Large intestine (tissue), 3 donors: ENCODE results near the gene EBLN1. TPM values are rescaled to one million over a fixed set of nuclear protein-coding genes. Genes with fewer than 3 reads are reported as not detected.
"Not testable (repeated sequence)": the region's sequence is repeated elsewhere in the genome, so short reads cannot be mapped to it uniquely, and the experiment has no call there.

Experiments used
- DNase-seq, 2 donors: peaks; one replicate each; pipeline versions ENCODE4 v3.0.0 to v3.0.0-alpha.2; 2013
- H3K27ac ChIP-seq: one replicate; pipeline ENCODE4 v1.5.1; 2013; ENCODE audit warnings: low read length
- H3K27me3 ChIP-seq: 2 replicates; pipeline ENCODE4 v1.6.1; 2013; ENCODE audit warnings: low read length; ENCODE audit not compliant: control insufficient read depth, insufficient read depth
- H3K36me3 ChIP-seq: 2 replicates; pipeline ENCODE4 v1.6.1; 2013; ENCODE audit warnings: low read length; ENCODE audit not compliant: control insufficient read depth, insufficient read depth
- H3K4me1 ChIP-seq: one replicate; pipeline ENCODE4 v1.6.1; 2013; ENCODE audit warnings: low read length; ENCODE audit not compliant: control insufficient read depth, insufficient read depth
- H3K4me3 ChIP-seq: one replicate; pipeline ENCODE4 v1.5.1; 2013; ENCODE audit warnings: low read length
- H3K9me3 ChIP-seq: one replicate; pipeline ENCODE4 v1.6.1; 2013; ENCODE audit warnings: mild to moderate bottlenecking, low read depth, low read length, moderate library complexity; ENCODE audit not compliant: control insufficient read depth
- WGBS: methylation state at CpG from one replicate; pipeline ENCODE4 v1.1.5; 2013; ENCODE audit warnings: low lambda C conversion rate; ENCODE audit not compliant: insufficient coverage; 5-methylcytosine and 5-hydroxymethylcytosine counted together
- polyA plus RNA-seq: library from polyadenylated mRNA; unstranded; fragments of 120-200 nt; gene quantifications from one replicate; pipeline ENCODE4 v1.2.1, GENCODE V29; 2013

Gene EBLN1
- polyA plus RNA-seq, 1 donor, result not detected

DNA sequence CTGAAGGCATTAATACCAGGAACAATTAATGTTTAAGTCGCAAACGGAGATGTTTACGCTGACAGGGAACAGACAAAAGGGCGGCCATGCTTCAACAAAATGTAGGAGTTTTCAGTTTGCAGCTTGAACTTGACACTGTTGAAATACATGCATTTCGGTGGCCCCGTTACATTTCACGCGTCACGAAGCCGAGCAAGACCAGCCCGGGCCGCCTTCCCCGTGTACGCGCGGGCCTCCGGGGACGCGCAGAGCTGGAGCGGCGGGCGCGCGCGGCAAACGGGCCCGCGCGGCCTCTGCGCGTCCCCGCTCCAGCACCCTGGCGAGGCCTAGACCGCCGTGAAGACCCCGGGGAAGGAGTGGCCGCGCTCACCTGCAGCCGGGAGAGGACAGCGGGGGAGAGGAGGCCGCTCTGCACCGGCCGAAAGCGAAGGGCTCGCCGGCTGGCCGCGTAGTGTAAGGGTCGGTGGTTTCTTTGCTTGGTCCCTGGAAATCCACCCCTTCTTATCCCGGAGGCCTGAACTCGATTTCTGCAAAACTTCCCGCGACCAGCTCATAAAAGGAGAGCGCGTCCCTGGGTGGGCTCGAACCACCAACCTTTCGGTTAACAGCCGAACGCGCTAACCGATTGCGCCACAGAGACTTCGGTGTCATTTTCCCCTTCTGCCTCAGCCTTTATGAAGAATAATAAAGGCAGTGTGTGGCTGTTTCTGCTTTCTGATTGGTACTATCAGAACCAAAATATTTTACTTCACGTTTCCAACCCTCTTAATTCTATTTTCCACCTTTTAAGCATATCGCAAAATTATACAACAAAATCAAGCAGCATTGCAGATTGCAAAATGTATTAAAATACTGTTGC lies 11.4 kb upstream of the EBLN1 start:
- no peaks in the 10 kb centered on the region for H3K36me3 ChIP-seq
- 0% methylated on average over 4 of the region's 65 CpGs for WGBS
- no peaks in the 10 kb centered on the region for H3K4me1 ChIP-seq
- H3K4me3 ChIP-seq, result peak overlapping the region; percentile 77
- H3K27me3 ChIP-seq, result peaks cover 6% of the 10 kb centered on the region
- no peaks in the 10 kb centered on the region for H3K9me3 ChIP-seq
- peak overlapping the region; percentile 89 for H3K27ac ChIP-seq
- DNase-seq, result peak; percentile 80 to 93

- Histone ChIP-seq H3K27ac (peak overlapping the region; percentile 89), H3K9me3 (no peaks in the 10 kb centered on the region), H3K27me3 (peaks cover 5% of the 10 kb centered on the region), H3K4me1 (no peaks in the 10 kb centered on the region), H3K36me3 (no peaks in the 10 kb centered on the region), H3K4me3 (peak overlapping the region; percentile 77)
- 47% methylated on average over 6 of the region's 9 CpGs for WGBS
- no peak for DNase-seq
These were observed 10.5 kb upstream of the EBLN1 start for GRCh38 chr10:22228167-22228938.

DNA sequence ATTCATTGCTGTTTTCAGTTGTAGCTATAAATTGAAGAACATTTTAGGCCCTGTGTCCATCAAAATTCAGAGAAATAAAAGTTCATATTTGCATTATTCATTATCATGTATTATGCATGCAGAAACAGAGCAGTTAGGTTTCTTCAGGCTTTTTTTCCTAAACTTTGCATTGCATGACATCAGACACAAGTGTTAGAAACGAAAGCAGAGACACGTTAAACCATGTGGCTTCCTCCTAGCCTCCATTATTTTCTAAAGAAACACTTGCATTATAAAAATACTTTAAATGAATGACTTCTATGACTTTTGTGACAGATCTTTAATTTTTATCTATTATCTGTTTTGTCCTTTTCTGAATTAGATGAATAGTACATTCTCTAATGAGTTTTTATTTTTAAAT lies 8.8 kb upstream of the EBLN1 start:
- no peak overlapping the region for H3K27ac ChIP-seq
- H3K4me3 ChIP-seq, result no peak overlapping the region
- H3K27me3 ChIP-seq, result peaks cover 1% of the 10 kb centered on the region
- H3K9me3 ChIP-seq, result no peaks in the 10 kb centered on the region
- WGBS, result 94% methylated on average over 2 of the region's 2 CpGs
- DNase-seq, result no peak
- H3K36me3 ChIP-seq, result no peaks in the 10 kb centered on the region
- H3K4me1 ChIP-seq, result no peaks in the 10 kb centered on the region

GRCh38 chr10:22222236-22223190 lies 4.7 kb upstream of the EBLN1 start:
- no peaks in the 10 kb centered on the region for H3K36me3 ChIP-seq
- no peaks in the 10 kb centered on the region for H3K4me1 ChIP-seq
- no peak overlapping the region for H3K4me3 ChIP-seq
- H3K27ac ChIP-seq, result no peak overlapping the region
- WGBS, result 100% methylated on average over 2 of the region's 5 CpGs
- H3K27me3 ChIP-seq, result peaks cover 4% of the 10 kb centered on the region
- H3K9me3 ChIP-seq, result no peaks in the 10 kb centered on the region
- no peak for DNase-seq

GRCh38 chr10:22219308-22219707 lies 1.5 kb upstream of the EBLN1 start:
- Histone ChIP-seq H3K9me3 (no peaks in the 10 kb centered on the region), H3K27ac (no peak overlapping the region), H3K4me3 (no peak overlapping the region), H3K27me3 (peaks cover 4% of the 10 kb centered on the region), H3K4me1 (no peaks in the 10 kb centered on the region), H3K36me3 (no peaks in the 10 kb centered on the region)
- DNase-seq, result no peak
- WGBS, result no CpG with 5 or more reads among the region's 1 CpG

GRCh38 chr10:22218448-22218847 lies 633 bp upstream of the EBLN1 start:
- no CpG with 5 or more reads among the region's 2 CpGs for WGBS
- no peak overlapping the region for H3K4me3 ChIP-seq
- no peaks in the 10 kb centered on the region for H3K4me1 ChIP-seq
- no peak for DNase-seq
- H3K36me3 ChIP-seq, result no peaks in the 10 kb centered on the region
- H3K27ac ChIP-seq, result no peak overlapping the region
- H3K9me3 ChIP-seq, result no peaks in the 10 kb centered on the region
- H3K27me3 ChIP-seq, result peaks cover 4% of the 10 kb centered on the region

GRCh38 chr10:22217084-22217483 lies 731 bp downstream of the EBLN1 start:
- DNase-seq, H3K36me3 ChIP-seq, H3K4me3 ChIP-seq, H3K27me3 ChIP-seq, H3K27ac ChIP-seq, H3K9me3 ChIP-seq, H3K4me1 ChIP-seq: not testable (repeated sequence)
- WGBS, result no CpG with 5 or more reads among the region's 5 CpGs

DNA sequence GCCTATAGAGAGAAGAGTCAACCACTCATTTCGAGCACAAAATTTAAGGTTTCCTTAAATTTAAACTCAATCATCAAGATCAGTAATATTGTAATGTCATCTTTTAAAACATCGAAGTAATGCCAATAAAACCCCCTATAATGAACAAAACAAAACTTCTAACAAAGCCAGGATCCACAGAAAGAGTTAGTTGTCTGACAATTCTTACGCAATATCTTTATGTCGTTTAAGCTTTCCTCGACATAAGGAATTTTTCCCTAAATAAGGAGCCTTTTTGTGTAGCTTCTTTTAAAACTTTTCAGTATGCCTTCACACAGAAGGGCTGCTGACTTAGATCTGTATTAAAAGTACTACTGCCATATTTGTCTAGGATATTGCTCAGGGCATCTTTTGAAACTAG lies 7.5 kb downstream of the EBLN1 start:
- Histone ChIP-seq H3K27me3 (peaks cover 2% of the 10 kb centered on the region), H3K9me3 (no peaks in the 10 kb centered on the region), H3K4me3 (no peak overlapping the region), H3K4me1 (no peaks in the 10 kb centered on the region), H3K27ac (no peak overlapping the region), H3K36me3 (no peaks in the 10 kb centered on the region)
- 96% methylated on average over 4 of the region's 5 CpGs for WGBS
- no peak for DNase-seq

GRCh38 chr10:22193945-22194344 lies 23.9 kb downstream of the EBLN1 start:
- no peak overlapping the region for H3K4me3 ChIP-seq
- DNase-seq, result no peak
- H3K27me3 ChIP-seq, result no peaks in the 10 kb centered on the region
- no peaks in the 10 kb centered on the region for H3K36me3 ChIP-seq
- no peaks in the 10 kb centered on the region for H3K4me1 ChIP-seq
- H3K9me3 ChIP-seq, result no peaks in the 10 kb centered on the region
- no peak overlapping the region for H3K27ac ChIP-seq
- WGBS, result no CpG with 5 or more reads among the region's 2 CpGs

GRCh38 chr10:22185586-22185985 lies 32.2 kb downstream of the EBLN1 start:
- Histone ChIP-seq H3K27ac (no peak overlapping the region), H3K36me3 (no peaks in the 10 kb centered on the region), H3K4me3 (no peak overlapping the region), H3K27me3 (peaks cover 5% of the 10 kb centered on the region), H3K9me3 (no peaks in the 10 kb centered on the region), H3K4me1 (no peaks in the 10 kb centered on the region)
- 84% methylated on average over 2 of the region's 4 CpGs for WGBS
- DNase-seq, result no peak
